H1 (cell line): ENCODE data around the gene LGI4. TPM values are rescaled to one million over a fixed set of nuclear protein-coding genes. Genes with fewer than 3 reads are reported as not detected.

Experiments used
- CTCF ChIA-PET: fragments of 300-600 bp; sonication (Branson Sonifier 250); formaldehyde crosslinking; loops from one replicate; lab custom pipeline; 2021; ENCODE audit not compliant: partially characterized antibody; lab: Charles Lee
- POLR2A ChIA-PET: fragments of 300-600 bp; sonication (Branson Sonifier 250); formaldehyde crosslinking; loops from one replicate; lab custom pipeline; 2021; ENCODE audit warnings: inconsistent platforms; ENCODE audit not compliant: partially characterized antibody; lab: Charles Lee
- DNase-seq, 2 experiments: peaks; one replicate each; pipeline versions ENCODE4 v3.0.0 to v3.0.0-alpha.2; 2010 to 2022; ENCODE audit warnings: low spot score in 2 of 2, low read depth in 1 of 2, mixed read lengths in 1 of 2
- FAIRE-seq: peaks from 2 replicates; lab custom pipeline; 2011; peaks lifted over from hg19 to GRCh38; lab: Jason Lieb, UNC
- H2AFZ ChIP-seq: 2 replicates; pipeline ENCODE4 v1.8.1; 2012; ENCODE audit warnings: low read length, inconsistent platforms
- H2AK5ac ChIP-seq: 2 replicates; pipeline ENCODE4 v1.6.1; 2013; ENCODE audit warnings: low read depth, low read length
- H2BK120ac ChIP-seq: replicated peaks from 2 replicates; pipeline ENCODE3; 2013; ENCODE audit warnings: low read depth, low read length, inconsistent platforms
- H2BK12ac ChIP-seq: 2 replicates; pipeline ENCODE4 v1.6.1; 2013; ENCODE audit warnings: low read depth, low read length
- H2BK15ac ChIP-seq: 2 replicates; pipeline ENCODE4 v1.6.1; 2013; ENCODE audit warnings: low read length
- H2BK20ac ChIP-seq: 2 replicates; pipeline ENCODE4 v1.6.1; 2013; ENCODE audit warnings: low read length
- H2BK5ac ChIP-seq: 2 replicates; pipeline ENCODE4 v1.6.1; 2013; ENCODE audit warnings: low read depth, low read length
- H3K14ac ChIP-seq: 2 replicates; pipeline ENCODE4 v1.6.1; 2013; ENCODE audit warnings: inconsistent platforms; ENCODE audit not compliant: insufficient read length
- H3K18ac ChIP-seq: 2 replicates; pipeline ENCODE4 v1.6.1; 2013; ENCODE audit warnings: low read length; ENCODE audit errors: extremely low read depth
- H3K23ac ChIP-seq: 2 replicates; pipeline ENCODE4 v1.6.1; 2013; ENCODE audit warnings: inconsistent platforms; ENCODE audit not compliant: insufficient read length
- H3K23me2 ChIP-seq: 2 replicates; pipeline ENCODE4 v1.6.1; 2013; ENCODE audit warnings: low read depth, low read length
- H3K27ac ChIP-seq: 2 replicates; pipeline ENCODE4 v1.6.1; 2011; ENCODE audit warnings: low read depth, low read length, inconsistent platforms
- H3K27me3 ChIP-seq, 4 experiments: replicated peaks in 1 of 4; 1 replicate in 1 of 4; 2 replicates in 3 of 4; pipeline versions ENCODE4 v1.6.1 to v1.8.1; 2011 to 2013; ENCODE audit warnings: low read length in 3 of 4, mild to moderate bottlenecking in 3 of 4, inconsistent platforms in 2 of 4, mixed read lengths in 2 of 4, moderate library complexity in 1 of 4; ENCODE audit not compliant: control insufficient read depth in 3 of 4, insufficient read depth in 3 of 4; ENCODE audit errors: extremely low read depth in 1 of 4
- H3K36me3 ChIP-seq, 4 experiments: 2 replicates each; pipeline versions ENCODE4 v1.6.1 to v1.8.1; 2011 to 2013; ENCODE audit warnings: mild to moderate bottlenecking in 4 of 4, low read length in 3 of 4, moderate library complexity in 2 of 4, control low read depth in 1 of 4, inconsistent platforms in 1 of 4; ENCODE audit not compliant: insufficient read depth in 4 of 4, control insufficient read depth in 2 of 4
- H3K4ac ChIP-seq: replicated peaks from 2 replicates; pipeline ENCODE3; 2013; ENCODE audit warnings: low read length, low read depth, mixed read lengths, inconsistent platforms; ENCODE audit not compliant: insufficient read length
- H3K4me1 ChIP-seq, 4 experiments: replicated peaks in 1 of 4; 1 replicate in 1 of 4; 2 replicates in 3 of 4; pipeline versions ENCODE4 v1.6.1 to v1.8.1; 2011 to 2013; ENCODE audit warnings: low read length in 3 of 4, inconsistent platforms in 2 of 4, mixed read lengths in 1 of 4; ENCODE audit not compliant: insufficient read depth in 4 of 4, control insufficient read depth in 3 of 4
- H3K4me2 ChIP-seq, 2 experiments: 2 replicates each; pipeline versions ENCODE4 v1.6.1 to v1.8.1; 2011 to 2013; ENCODE audit warnings: low read depth in 2 of 2, low read length in 2 of 2, control low read depth in 1 of 2, inconsistent platforms in 1 of 2, mild to moderate bottlenecking in 1 of 2; ENCODE audit not compliant: insufficient read depth in 1 of 2
- H3K4me3 ChIP-seq, 4 experiments: fragments of 200-600, 300-600 bp in 1 of 4; sonication (generic), shearing (Covaris generic), sonication (Bioruptor Twin) in 1 of 4; 2 replicates each; pipeline versions ENCODE4 v1.5.1 to v1.8.1; 2011 to 2016; ENCODE audit warnings: low read length in 4 of 4, low read depth in 3 of 4, control low read depth in 2 of 4, inconsistent platforms in 2 of 4, mild to moderate bottlenecking in 2 of 4, mixed read lengths in 1 of 4, moderate library complexity in 1 of 4; ENCODE audit not compliant: insufficient read depth in 2 of 4; ENCODE audit errors: extremely low read depth in 1 of 4
- H3K56ac ChIP-seq: replicated peaks from 2 replicates; pipeline ENCODE3; 2013; ENCODE audit warnings: low read depth, mild to moderate bottlenecking, mixed read lengths, low read length, inconsistent platforms; ENCODE audit not compliant: insufficient read length
- H3K79me1 ChIP-seq: 2 replicates; pipeline ENCODE4 v1.6.1; 2013; ENCODE audit warnings: low read depth, low read length, control low read depth
- H3K79me2 ChIP-seq, 2 experiments: 2 replicates each; pipeline versions ENCODE4 v1.6.1 to v1.8.1; 2012 to 2013; ENCODE audit warnings: low read length in 2 of 2, mild to moderate bottlenecking in 2 of 2, inconsistent platforms in 1 of 2; ENCODE audit not compliant: insufficient read depth in 2 of 2, control insufficient read depth in 1 of 2
- H3K9ac ChIP-seq, 4 experiments: replicated peaks in 1 of 4; 1 replicate in 1 of 4; 2 replicates in 3 of 4; pipeline versions ENCODE4 v1.6.1 to v1.8.1; 2011 to 2013; ENCODE audit warnings: low read depth in 3 of 4, low read length in 3 of 4, control low read depth in 2 of 4, mild to moderate bottlenecking in 2 of 4, moderate library complexity in 2 of 4, inconsistent platforms in 1 of 4; ENCODE audit errors: extremely low read depth in 1 of 4
- H3K9me3 ChIP-seq, 2 experiments: 2 replicates each; pipeline versions ENCODE4 v1.6.1 to v1.8.1; 2012 to 2013; ENCODE audit warnings: mild to moderate bottlenecking in 2 of 2, moderate library complexity in 2 of 2, control low read depth in 1 of 2, inconsistent platforms in 1 of 2, low read depth in 1 of 2, low read length in 1 of 2, mixed read lengths in 1 of 2; ENCODE audit not compliant: insufficient read depth in 2 of 2
- H4K20me1 ChIP-seq, 2 experiments: replicated peaks in 1 of 2; 2 replicates each; pipeline versions ENCODE3 to v1.8.1; 2011 to 2013; ENCODE audit warnings: inconsistent platforms in 2 of 2, low read length in 2 of 2, mild to moderate bottlenecking in 1 of 2; ENCODE audit not compliant: insufficient read depth in 2 of 2, control insufficient read depth in 1 of 2
- H4K5ac ChIP-seq: 2 replicates; pipeline ENCODE4 v1.6.1; 2013; ENCODE audit warnings: low read length, low read depth, mixed read lengths, inconsistent platforms; ENCODE audit not compliant: insufficient read length
- H4K8ac ChIP-seq: 2 replicates; pipeline ENCODE4 v1.8.0; 2013; ENCODE audit warnings: mild to moderate bottlenecking, moderate library complexity, low read length, inconsistent platforms; ENCODE audit not compliant: insufficient read depth; ENCODE audit errors: extremely low read depth
- H4K91ac ChIP-seq: replicated peaks from 2 replicates; pipeline ENCODE3; 2013; ENCODE audit warnings: low read length, mixed read lengths, inconsistent platforms; ENCODE audit not compliant: insufficient read length
- CBX8 ChIP-seq: fragments of 300-800, 300-1000 bp; sonication (generic); IDR thresholded peaks from 2 replicates; pipeline ENCODE4 v1.7.1; 2016; ENCODE audit warnings: low read depth, low read length, borderline replicate concordance
- CTBP2 ChIP-seq: IDR thresholded peaks from 2 replicates; pipeline ENCODE4 v1.7.0; 2011; ENCODE audit warnings: borderline replicate concordance, mild to moderate bottlenecking, moderate library complexity, mixed read lengths, low read length; ENCODE audit not compliant: insufficient read depth, insufficient read length
- EZH2 ChIP-seq: fragments of 200-600 bp; sonication (generic); IDR thresholded peaks from 2 replicates; pipeline ENCODE4 v1.7.1; 2012; ENCODE audit warnings: low read depth, mild to moderate bottlenecking, moderate library complexity, low read length, inconsistent platforms; ENCODE audit not compliant: severe bottlenecking
- RNF2 ChIP-seq: fragments of 200-900, 300-1000 bp; sonication (generic); IDR thresholded peaks from 2 replicates; pipeline ENCODE4 v1.7.1; 2016; ENCODE audit warnings: borderline replicate concordance, low read depth, mild to moderate bottlenecking, antibody characterized with exemption, low read length; ENCODE audit not compliant: poor library complexity, severe bottlenecking; ENCODE audit errors: missing control alignments
- WGBS, 2 experiments: shearing (Covaris generic) in 1 of 2; methylation state at CpG; one replicate each; pipeline versions ENCODE4 v1.1.6 to v1.1.7; 2013 to 2015; ENCODE audit warnings: low lambda C conversion rate in 2 of 2, mixed read lengths in 2 of 2, inconsistent platforms in 1 of 2, low coverage in 1 of 2, missing lambda C conversion rate in 1 of 2; ENCODE audit not compliant: insufficient replicate concordance in 2 of 2, insufficient coverage in 1 of 2, insufficient read length in 1 of 2; ENCODE audit errors: extremely low coverage in 1 of 2, missing lambda C conversion rate in 1 of 2; 5-methylcytosine and 5-hydroxymethylcytosine counted together
- polyA plus RNA-seq, 7 experiments: library from polyadenylated mRNA; depleted of rRNA in 3 of 7; stranded (reverse) in 5 of 7; unstranded in 2 of 7; fragments of >200 nt in 5 of 7; fragments of 200-250 nt in 2 of 7; gene quantifications; 1 replicate in 5 of 7; 2 replicates in 1 of 7; 4 replicates in 1 of 7; pipeline versions ENCODE4 v1.2.1 to v1.2.3, GENCODE V29; 2011 to 2013; ENCODE audit warnings: missing spikeins in 2 of 7, mixed read lengths in 2 of 7
- total RNA-seq: library from RNA; stranded (reverse); fragmentation: NEBNext Ultra II Directional; extraction: Animal tissue kit (Norgen Biotek cat#: 25700); gene quantifications from 2 replicates; pipeline ENCODE4 v1.2.1, GENCODE V29; 2021
- TF ChIP-seq, protein P1 (sequence below): IDR thresholded peaks from 2 replicates; pipeline ENCODE4 v1.6.1; 2012; ENCODE audit warnings: inconsistent platforms
- TF ChIP-seq, protein P2 (sequence below): IDR thresholded peaks from 2 replicates; pipeline ENCODE4 v1.6.1; 2011; ENCODE audit warnings: low read length, improper control_type of control experiment

Gene LGI4
- total and polyA plus RNA-seq, 2 of the 8 experiments (the other 6 are each of a cell fraction or from before 2014, with no cell fraction given) = 2.0 to 8.2 TPM

- Histone ChIP-seq H3K9ac (no peak overlapping the region), H3K36me3 (peaks cover 5 to 44% (median 28%) of the 10 kb centered on the region in 4 experiments; a peak in 7 of 8 replicates), H3K4me1 (no peaks in the 10 kb centered on the region), H3K9me3 (0 out of 4 replicates have a peak, but pooled peaks cover 0 to 2% of the 10 kb centered on the region in 2 experiments), H3K14ac (no peak overlapping the region), H3K79me1 (no peaks in the 10 kb centered on the region; the same call in 1 of the 2 replicates), H3K18ac (no peak overlapping the region), H2BK15ac (no peak overlapping the region), H3K79me2 (no peaks in the 10 kb centered on the region), H3K23ac (no peak overlapping the region), H3K4ac (no peak overlapping the region), H4K20me1 (peaks cover 0 to 3% of the 10 kb centered on the region in 2 experiments), H3K23me2 (no peaks in the 10 kb centered on the region), H2BK12ac (no peak overlapping the region), H2BK120ac (no peak overlapping the region), H3K56ac (no peak overlapping the region), H3K4me2 (no peak overlapping the region), H3K4me3 (no peak overlapping the region), H2BK20ac (no peak overlapping the region), H2BK5ac (no peak overlapping the region), H4K5ac (no peak overlapping the region), H2AK5ac (no peak overlapping the region), H4K91ac (no peak overlapping the region), H2AFZ (no peak overlapping the region), H3K27ac (no peak overlapping the region), H3K27me3 (no peaks in the 10 kb centered on the region), H4K8ac (no peak overlapping the region)
- ChIA-PET POLR2A (interaction anchor here (0.6 to 1.9 kb wide), 8 partner anchors 8 to 132 kb away, joined by 3 to 8 read pairs (median 4); partner anchors contain the start of gene FXYD5), CTCF (interaction anchor here (0.6 to 3.2 kb wide), 9 partner anchors 11 to 112 kb away, joined by 3 to 16 read pairs (median 4); partner anchors contain the start of gene FXYD5)
- DNase-seq (no peak), FAIRE-seq (no peak)
- WGBS, 2 experiments = 84% methylated on average over 5 of the region's 5 CpGs; no CpG with 5 or more reads in 1 of the 2 experiments
- TF ChIP-seq RNF2 (no peak), CBX8 (no peak), EZH2 (no peak), CTBP2 (no peak)
- TF ChIP-seq, protein P1, sequence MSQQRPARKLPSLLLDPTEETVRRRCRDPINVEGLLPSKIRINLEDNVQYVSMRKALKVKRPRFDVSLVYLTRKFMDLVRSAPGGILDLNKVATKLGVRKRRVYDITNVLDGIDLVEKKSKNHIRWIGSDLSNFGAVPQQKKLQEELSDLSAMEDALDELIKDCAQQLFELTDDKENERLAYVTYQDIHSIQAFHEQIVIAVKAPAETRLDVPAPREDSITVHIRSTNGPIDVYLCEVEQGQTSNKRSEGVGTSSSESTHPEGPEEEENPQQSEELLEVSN = no peak
- TF ChIP-seq, protein P2, sequence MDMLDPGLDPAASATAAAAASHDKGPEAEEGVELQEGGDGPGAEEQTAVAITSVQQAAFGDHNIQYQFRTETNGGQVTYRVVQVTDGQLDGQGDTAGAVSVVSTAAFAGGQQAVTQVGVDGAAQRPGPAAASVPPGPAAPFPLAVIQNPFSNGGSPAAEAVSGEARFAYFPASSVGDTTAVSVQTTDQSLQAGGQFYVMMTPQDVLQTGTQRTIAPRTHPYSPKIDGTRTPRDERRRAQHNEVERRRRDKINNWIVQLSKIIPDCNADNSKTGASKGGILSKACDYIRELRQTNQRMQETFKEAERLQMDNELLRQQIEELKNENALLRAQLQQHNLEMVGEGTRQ = no peak
Observed at GRCh38 chr19:35167251-35168119, 32.6 kb upstream of the LGI4 start.
